HG03066 (cell line): ENCODE data around the gene HGF.
"Not testable (repeated sequence)": the region's sequence is repeated elsewhere in the genome, so short reads cannot be mapped to it uniquely, and the experiment has no call there.

Experiments
- ATAC-seq: cut with Tn5 transposase; IDR thresholded peaks from one replicate; pipeline ENCODE4 v1.9.1; 2021; ENCODE audit warnings: low read depth; ENCODE audit not compliant: unreplicated experiment

HGF gene

DNA sequence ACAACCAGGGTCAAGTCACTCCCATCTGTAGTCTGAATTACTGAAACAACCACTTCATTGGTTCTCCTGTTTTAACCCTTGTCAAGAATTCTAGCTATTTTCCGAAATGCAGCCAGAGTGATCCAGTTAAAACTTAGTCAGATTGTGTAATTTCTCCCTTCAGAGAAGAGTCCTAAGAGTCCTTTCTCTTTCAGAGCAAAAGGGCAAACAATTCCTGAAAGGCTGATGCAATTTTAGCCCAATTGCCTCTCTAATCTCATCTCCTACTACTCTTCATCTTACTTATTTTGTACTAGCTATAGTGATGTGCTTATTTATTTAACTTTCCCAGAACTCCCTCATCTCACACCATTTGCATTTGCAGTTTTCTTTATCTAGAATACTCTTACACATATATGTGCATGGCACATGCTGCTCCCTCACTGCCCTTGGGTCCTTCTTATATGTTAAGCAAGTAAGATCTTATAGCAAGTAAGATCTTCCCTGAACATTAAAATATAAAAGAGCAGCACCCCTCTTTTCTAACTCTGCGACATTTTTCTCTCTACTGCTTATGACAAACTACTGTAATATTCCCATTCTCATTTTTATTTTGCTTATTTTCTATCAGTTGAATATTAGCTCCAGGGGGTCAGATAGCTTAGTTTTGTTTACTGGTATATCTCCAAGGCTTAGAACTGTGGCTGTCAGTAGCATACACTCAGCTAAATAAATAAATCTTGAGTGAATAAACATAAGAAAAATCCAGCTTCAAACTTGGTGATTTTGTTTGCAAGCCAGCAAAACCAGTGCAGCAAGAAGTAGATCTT lies 44.6 kb downstream of the HGF start:
- no peak for ATAC-seq

DNA sequence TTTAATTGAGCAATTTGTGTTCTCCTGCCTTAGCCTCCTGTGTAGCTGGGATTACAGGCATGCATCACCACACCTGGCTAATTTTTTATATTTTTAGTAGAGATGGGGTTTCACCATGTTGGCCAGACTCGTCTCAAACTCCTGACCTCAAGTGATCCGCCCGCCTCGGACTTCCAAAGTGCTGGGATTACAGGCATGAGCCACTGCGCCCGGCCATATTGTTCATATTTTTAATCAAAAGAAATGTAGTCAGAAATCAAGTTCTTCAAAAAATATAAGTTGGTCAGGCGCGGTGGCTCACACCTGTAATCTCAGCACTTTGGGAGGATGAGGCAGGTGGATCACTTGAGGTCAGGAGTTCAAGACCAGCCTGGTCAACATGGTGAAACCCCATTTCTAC lies 47.6 kb downstream of the HGF start:
- not testable (repeated sequence) for ATAC-seq

DNA sequence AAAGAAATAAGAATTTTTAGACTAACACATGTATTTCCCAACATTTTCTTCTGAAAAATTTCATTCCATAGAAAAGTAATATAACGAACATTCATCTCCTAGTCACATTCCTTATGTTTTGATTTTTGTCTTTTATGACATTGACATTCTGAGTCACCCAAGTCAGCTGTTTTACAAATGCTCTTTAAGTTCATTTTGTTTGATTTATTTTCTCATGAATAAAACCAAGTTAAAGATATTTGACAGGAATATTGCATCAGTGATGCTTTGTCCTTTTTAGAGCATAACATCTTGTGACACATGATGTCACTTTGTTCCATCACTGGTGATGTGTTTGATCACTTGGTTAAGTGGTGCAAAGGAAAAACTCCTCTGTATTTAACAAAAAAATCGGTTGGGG lies 48.4 kb downstream of the HGF start:
- no peak for ATAC-seq

DNA sequence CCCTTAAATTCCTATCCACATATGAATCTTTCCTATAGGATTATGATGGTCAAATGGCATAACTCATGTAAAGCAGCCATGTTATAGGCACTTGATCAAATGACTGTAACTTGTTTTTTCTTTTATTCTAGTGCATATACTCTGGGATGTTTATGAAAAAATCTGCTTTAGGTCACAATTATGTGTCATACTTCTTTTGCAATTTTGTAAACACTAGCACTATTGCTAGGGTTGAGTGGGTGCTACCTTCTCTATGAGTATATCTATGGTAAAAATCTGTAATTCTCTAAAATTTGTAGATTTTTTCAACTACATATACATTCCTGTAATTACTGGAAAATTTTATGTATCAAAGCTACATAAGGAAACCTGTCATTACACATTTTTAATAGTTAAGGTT lies 50.0 kb downstream of the HGF start:
- ATAC-seq = no peak

DNA sequence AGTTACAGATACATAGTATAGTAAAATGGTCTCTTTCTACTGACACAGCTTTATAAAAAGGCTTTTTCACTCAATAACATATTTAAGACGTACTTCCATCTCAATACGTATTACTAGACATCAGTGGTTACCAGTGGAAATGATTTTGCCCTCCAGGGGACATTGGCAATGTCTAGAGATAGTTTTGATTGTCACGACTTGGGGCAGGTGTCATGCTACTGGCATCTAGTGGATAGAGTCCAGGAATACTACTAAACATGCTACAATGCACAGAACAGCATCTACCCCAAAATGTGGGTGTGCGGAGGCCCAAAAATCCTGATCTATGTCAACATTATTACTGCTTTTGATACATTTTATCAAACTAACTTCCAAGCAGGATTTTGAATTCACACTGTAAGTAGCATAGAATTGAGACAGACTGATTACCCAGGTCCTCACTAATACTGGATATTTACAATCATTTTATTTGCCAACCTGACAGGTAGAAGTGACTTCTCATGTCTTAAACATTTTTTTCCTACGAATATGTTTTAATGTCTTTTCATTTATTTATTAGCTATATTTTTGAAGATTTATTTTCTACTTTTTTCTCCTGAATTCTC lies 53.8 kb downstream of the HGF start:
- ATAC-seq = no peak

DNA sequence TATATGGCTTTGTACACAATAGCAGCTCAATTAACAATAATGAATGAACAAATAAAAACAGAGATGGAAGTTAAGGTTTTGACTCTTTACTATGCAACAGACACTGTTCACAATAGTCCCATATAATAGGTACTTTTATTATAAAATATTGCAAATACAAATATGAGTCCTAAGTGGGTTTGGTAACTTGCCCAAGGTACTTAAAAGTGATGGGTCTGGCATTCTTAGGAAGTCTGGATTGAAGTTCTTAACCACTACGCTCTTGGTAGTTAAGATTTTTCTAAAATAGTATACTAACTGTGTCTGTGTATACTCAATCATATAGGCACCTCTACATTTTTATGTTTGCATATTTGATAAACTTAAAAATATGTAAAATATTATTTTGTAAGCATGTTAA lies 55.5 kb downstream of the HGF start:
- no peak for ATAC-seq

DNA sequence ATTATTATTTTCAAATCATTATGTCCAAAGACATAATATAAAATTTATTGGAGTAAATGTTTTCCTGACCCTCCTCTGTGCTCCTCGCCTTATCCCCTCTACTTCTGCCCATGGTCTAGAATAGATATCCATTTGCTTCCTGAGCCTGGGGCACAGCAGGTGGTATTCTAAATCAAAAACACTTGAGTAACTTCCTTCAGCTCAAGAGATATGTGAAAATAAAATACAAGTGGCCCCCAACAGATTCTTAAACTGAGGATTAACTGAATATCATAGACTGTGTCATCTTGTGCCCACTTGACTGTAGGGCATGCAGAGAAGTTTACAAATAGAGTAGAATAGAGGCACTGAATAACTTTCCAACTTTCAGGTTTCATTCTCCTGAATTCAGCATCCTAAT lies 59.1 kb downstream of the HGF start:
- ATAC-seq = no peak

DNA sequence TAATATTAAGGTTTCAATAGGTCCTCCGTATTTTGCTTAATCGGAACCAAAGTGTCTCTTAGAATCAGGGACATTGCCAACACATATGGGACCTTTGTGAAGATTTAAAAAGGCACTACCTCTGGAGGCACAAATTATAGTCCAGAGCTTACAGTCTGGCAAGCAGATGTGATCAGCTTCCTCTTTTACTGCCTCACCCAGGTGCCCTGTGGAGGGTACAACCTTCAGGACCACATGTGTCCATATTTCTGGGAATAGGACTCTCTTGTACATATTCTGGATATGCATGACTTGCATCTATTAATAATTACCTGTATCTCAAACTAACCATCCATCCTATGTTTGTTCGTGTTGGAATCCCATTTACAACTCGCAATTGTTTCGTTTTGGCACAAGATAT lies 60.0 kb downstream of the HGF start:
- no peak for ATAC-seq

DNA sequence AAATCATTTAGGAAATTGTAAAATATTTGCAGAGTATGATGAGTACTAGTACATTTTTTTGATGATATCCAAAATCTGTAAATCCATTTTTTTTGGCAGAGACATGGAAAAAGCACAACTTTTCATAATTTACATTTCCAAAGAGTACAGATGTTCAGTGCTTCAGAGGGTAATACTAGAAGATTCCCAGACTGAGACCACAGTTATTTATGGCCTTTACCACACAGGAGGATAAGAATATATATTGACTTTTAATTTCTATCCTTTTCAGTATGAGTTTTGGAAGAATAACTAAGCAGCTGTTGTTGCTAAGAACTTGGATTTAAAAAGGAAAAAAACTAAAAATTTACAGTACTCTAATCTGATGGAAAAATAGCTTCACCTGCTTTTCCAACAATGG lies 61.9 kb downstream of the HGF start:
- ATAC-seq = no peak

DNA sequence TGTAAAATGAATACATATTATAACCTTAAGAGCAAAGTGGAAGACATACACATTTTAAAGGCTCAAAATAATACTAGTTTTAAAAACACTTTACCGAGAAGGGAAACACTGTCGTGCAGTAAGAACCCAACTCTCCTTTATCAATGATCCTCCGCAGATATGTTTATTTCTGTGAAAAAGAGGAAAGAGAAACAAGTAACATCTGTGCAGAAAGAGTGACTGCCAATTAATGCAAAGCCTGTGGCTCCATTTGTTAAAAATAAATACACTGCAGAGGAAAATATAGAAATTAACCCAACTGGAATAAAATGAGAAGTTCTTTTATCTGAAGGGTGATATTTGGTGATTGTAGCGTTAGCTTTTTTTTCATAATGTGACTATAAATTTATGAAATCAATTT lies 62.7 kb downstream of the HGF start:
- no peak for ATAC-seq

DNA sequence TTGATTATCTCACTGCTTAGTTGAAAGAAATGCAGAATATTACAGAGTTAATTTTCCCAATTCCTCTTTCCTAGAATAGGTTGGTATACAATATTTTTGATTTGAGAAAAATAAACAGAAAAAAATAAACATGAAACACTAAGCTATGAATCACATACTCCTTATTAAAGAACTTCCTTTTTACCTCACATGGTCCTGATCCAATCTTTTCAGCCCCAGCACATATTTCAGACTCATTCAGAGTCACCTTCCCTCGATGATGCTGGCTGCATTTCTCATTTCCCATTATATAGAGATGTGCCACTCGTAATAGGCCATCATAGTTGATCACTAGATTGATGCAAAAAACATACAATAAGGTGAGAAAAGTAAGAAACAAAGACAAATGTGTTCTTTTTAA lies 64.6 kb downstream of the HGF start:
- no peak for ATAC-seq

DNA sequence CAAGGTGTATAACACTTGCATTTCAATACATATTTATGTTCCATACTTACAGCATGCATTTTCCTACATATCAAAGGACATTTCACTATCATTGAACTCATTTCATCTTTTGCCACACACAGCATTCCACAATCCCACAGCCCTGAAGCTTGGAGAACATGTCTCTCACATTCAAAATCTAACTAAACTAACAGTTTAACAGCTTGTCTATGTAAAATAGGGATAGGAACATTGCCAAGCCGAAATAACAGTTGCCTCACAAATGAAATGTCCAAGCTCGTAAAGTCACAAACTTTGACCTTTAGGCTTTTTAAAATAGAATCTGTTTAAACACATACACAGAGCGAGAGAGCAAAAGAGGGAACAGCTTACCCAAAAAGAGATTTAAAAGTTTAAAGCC lies 65.3 kb downstream of the HGF start:
- no peak for ATAC-seq

DNA sequence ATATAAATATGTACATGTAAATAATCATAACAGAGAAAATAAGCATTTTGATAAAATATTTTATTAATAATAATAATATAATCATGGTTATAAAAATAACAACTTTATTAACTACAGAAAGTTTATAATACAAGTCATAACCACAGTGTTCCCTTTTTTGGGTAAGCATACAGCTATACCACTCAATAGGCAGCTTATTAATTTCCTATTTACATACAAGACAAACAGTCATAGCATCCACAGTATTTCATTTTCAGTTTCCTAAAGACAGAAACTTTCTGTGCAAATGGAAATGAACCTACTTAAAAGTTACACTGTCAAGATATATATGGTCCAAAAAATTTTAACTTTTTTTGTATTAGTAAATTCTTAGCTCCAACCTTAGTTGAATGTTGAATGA lies 70.9 kb downstream of the HGF start:
- no peak for ATAC-seq

DNA sequence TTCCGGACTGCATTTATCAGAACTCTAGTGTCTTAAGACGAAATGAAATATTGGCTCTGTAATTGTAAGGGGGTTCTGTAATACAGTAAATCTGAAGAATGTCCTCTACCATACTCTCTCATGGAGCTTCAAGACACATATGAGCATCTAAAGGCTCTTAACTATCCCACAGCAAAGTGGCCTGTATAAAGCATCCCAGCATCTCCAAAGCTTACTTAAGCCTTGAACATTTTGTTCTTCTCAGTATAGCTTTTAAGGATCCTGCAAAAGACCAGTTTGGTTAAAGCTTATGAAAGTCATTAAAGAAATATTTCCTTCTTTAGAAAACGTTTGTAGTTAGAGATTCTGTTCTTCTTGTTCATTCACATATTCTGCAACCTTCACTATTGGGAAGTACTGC lies 75.1 kb downstream of the HGF start:
- ATAC-seq = no peak

DNA sequence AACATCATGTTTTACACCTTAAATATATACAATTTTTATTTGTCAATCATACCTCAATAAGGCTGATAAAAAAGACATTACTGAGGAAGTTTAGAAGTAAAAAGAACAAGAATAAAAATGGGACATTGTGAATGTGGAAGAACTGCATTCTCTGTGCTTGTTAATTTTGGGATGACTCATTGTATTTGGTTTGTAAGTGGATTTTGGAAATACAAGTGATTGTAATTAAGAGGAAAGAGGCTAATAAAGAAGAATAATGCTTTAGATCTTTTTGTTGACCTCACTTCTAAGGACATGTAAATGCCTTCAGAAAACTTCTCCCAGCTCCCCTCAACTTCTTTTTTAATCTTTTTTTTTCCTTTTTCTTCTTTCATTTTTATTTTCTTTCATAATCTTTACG lies 76.0 kb downstream of the HGF start:
- ATAC-seq = no peak

DNA sequence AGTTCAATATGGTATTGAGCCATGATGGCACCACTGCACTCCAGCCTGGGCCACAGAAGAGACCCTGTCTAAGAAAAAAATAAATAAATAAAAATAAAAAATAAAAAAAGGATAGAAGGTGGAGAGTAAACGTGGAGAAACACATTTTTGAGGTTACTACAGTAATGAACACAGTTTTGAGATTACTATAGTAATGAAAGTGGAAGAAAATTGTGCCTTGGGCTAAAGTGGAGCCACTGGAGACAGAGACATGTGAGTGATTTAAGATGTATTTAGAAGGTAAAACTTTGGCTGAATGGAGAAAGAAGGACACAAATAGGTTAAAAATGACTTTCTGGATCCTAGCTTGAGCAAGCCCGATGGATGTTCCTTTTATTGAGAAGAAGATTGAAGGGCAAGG lies 76.8 kb downstream of the HGF start:
- no peak for ATAC-seq

DNA sequence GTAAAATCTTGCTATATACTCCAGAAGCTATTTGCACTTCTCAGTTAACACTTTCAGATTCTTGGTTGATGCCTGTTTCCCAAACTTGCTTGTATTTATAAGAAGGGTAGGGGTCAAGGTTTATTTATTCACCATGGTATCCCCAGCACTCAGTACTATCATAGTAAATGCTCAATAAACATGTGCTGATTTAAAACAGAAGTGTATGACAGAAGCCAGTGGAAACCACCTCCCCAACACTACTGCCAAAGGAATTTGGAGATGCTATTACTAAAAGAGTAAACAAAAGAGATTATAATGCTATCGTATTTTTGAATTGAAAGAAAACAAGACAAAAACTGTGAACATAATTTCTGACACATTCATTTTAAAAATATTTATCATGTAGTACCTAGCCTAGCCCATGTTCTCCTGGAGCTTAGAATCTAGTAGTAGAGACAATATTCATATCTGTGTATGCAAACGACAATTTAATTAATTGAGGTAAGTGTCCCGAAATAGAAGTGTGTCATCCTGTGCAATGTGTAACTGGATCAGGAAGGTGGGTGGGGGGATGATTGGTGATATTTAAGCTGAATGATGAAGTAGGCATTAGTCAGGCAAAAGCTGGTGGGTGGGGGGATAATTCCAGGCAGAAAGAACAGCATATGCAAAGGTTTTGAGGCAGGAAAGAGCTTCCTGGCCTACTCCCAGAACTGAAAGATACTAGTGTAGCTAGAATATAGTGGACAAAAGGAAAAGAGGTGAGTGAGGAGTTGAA lies 77.5 kb downstream of the HGF start:
- ATAC-seq = no peak

DNA sequence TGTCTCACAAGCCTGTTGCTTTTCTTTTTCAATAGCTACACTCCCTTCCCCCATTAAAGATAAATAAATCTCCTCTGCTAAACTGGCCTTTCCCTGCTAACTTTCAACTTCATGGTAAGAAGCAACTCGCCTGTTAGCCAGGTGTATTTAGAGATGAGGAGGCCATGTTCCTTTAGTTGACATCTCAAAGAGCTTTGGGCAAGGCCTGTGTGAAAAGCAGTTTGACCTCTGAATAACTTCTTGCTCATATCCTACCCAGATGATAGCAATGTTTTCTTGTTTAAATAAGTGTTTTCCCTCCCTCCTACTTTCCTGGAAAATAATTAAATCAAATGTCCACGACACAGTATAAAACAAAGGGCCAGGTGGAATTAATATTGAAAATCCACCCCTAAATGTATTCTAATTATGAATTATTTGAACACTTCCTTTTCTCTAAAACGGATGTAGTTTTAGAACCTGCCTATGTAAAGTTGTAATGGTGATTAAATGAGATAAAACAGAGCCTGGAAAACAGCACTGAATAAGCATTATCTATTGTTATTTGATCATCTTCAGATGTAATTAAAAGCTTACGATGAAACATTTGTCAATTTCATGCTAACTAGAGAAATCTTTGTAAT lies 78.5 kb downstream of the HGF start:
- no peak for ATAC-seq

DNA sequence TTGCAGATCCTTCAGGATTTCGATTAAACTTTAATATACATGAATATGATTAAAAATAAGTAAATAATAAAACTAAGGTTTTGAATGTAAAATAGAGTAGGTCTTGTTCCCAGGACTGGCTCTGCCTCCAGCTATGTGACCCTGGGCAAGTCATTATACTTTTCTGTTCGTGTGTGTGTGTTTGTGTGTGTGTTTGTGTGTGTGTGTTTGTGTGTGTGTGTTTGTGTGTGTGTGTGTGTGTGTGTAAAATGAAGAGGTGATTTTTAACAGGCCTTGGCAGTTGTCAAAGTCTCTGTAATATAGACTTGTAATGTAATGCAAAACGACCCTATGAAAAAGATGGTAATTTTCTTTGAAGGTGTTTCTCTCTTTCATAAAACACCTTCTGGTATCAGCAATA lies 79.2 kb downstream of the HGF start:
- ATAC-seq = no peak

DNA sequence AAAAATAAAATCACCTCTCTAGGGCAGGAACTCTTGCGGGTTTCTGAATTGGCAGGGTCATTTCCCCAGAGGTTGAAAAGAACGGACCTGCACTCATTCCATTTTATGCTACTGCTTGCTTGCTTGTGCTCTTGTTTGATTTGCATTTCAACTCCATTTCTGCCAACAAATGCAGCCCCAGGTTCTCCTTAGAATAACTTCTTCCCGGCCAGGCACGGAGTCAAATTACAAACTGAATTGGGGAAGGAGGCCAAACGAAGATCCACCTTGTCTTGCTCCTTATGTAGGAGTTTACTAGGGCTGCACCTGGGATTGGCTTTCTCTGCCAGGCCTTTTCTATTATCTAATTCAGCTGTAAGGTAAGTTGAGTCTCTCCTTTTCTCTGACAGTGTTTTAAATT lies 79.6 kb downstream of the HGF start:
- no peak for ATAC-seq

DNA sequence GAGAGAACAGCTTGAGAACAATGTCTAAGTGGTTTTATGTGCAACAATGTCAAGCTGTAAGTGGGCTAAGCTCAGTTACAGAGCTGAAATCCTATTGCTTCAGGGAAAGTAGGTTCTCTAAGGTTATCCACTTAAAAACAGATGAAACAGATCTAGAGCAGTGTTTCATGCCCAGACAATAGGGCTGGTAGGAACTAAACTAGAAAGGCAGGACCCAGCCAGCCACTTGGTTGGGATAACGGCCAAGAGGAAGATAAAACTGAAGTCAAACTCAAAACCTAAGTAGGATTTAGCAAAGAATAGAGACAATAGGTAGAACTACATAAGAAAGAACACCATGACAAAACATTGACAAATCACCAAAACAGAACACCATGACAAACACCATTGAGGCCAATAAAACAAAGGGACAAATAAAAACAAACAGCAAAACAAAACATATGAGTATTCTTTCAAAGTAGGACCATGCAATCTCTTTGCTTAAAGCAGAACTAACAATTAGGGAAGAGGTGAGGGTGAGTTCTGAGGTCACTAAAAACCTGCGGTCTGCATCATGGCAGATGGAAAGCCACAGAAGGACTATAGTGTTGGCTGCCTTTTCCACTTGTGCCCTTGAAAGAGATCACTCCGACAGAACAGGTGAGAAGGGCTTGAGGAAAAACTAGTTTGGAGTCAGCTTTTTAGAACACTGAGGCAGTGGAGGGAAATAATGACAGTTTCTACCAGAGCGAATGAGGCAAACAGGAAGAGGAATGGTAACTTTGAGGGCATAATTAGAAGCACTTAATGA lies 81.0 kb downstream of the HGF start:
- no peak for ATAC-seq
